Measurements from ENCODE around the gene FALEC. TPM values are rescaled to one million over a fixed set of nuclear protein-coding genes. Genes with fewer than 3 reads are reported as not detected.

The FALEC gene
- total RNA-seq, 1 donor from 2014 or later, result not detected

- no peak for TF ChIP-seq CTCF (conservative IDR thresholded peaks at IDR 0.05; ENCODE audit: low read depth, low read length)
- DNase-seq (ENCODE audit: low read depth), result no peak
- no peak overlapping the region for H3K4me3 ChIP-seq (ENCODE audit: low read depth, low read length)
These were observed 5.8 kb downstream of the FALEC start for GRCh38 chr1:150521196-150521968.

- DNase-seq (ENCODE audit: low read depth), result no peak
- no peak for TF ChIP-seq CTCF (conservative IDR thresholded peaks at IDR 0.05; ENCODE audit: low read depth, low read length)
- no peak overlapping the region for H3K4me3 ChIP-seq (ENCODE audit: low read depth, low read length)
These were observed 9.8 kb downstream of the FALEC start for GRCh38 chr1:150525348-150525747.

- no peak for DNase-seq (ENCODE audit: low read depth)
- TF ChIP-seq CTCF (conservative IDR thresholded peaks at IDR 0.05; ENCODE audit: low read depth, low read length), result no peak
- H3K4me3 ChIP-seq (ENCODE audit: low read depth, low read length), result no peak overlapping the region
These were observed 12.6 kb downstream of the FALEC start for GRCh38 chr1:150528196-150528595.

GRCh38 chr1:150529017-150529416, 13.5 kb downstream of the FALEC start:
- DNase-seq (ENCODE audit: low read depth), result no peak
- no peak for TF ChIP-seq CTCF (conservative IDR thresholded peaks at IDR 0.05; ENCODE audit: low read depth, low read length)
- H3K4me3 ChIP-seq (ENCODE audit: low read depth, low read length), result no peak overlapping the region

GRCh38 chr1:150530491-150531159, 15.1 kb downstream of the FALEC start:
- no peak overlapping the region for H3K4me3 ChIP-seq (ENCODE audit: low read depth, low read length)
- TF ChIP-seq CTCF (conservative IDR thresholded peaks at IDR 0.05; ENCODE audit: low read depth, low read length), result no peak
- no peak for DNase-seq (ENCODE audit: low read depth)

- no peak overlapping the region for H3K4me3 ChIP-seq (ENCODE audit: low read depth, low read length)
- no peak for TF ChIP-seq CTCF (conservative IDR thresholded peaks at IDR 0.05; ENCODE audit: low read depth, low read length)
- no peak for DNase-seq (ENCODE audit: low read depth)
These were observed 17.3 kb downstream of the FALEC start for GRCh38 chr1:150532860-150533259.
